ENCODE data around the gene FZD4. TPM values are rescaled to one million over a fixed set of nuclear protein-coding genes. Genes with fewer than 3 reads are reported as not detected.
"Not testable (repeated sequence)": the region's sequence is repeated elsewhere in the genome, so short reads cannot be mapped to it uniquely, and the experiment has no call there.

Gene FZD4
- total RNA-seq, 1 donor from 2014 or later, result 0.05 TPM

- DNase-seq (ENCODE audit: low spot score), result no peak
- Mint-ChIP-seq H3K36me3 (ENCODE audit: low read depth) (peaks cover 8% of the 10 kb centered on the region), H3K4me1 (ENCODE audit: low read depth) (peaks cover 8% of the 10 kb centered on the region), H3K27ac (no peak overlapping the region), H3K4me3 (no peak overlapping the region), H3K27me3 (ENCODE audit: insufficient read depth) (peaks cover 60% of the 10 kb centered on the region), H3K9me3 (no peaks in the 10 kb centered on the region)
- intact Hi-C loops (cut with micrococcal nuclease), result loop anchor here (1.0 to 5.0 kb wide), 2 partner anchors 82 to 127 kb away; partner anchors contain the start of gene TMEM135
Measured at GRCh38 chr11:86955111-86955360, 159 bp downstream of the FZD4 start.

GRCh38 chr11:86954269-86955110 lies 705 bp downstream of the FZD4 start:
- Mint-ChIP-seq H3K27ac (no peak overlapping the region), H3K4me1 (ENCODE audit: low read depth) (peaks cover 8% of the 10 kb centered on the region), H3K9me3 (no peaks in the 10 kb centered on the region), H3K4me3 (peak overlapping the region; percentile 72), H3K36me3 (ENCODE audit: low read depth) (peaks cover 8% of the 10 kb centered on the region), H3K27me3 (ENCODE audit: insufficient read depth) (peaks cover 60% of the 10 kb centered on the region)
- intact Hi-C loops (cut with micrococcal nuclease), result loop anchor here (1.0 to 5.0 kb wide), 2 partner anchors 83 to 128 kb away; partner anchors contain the start of gene TMEM135
- DNase-seq (ENCODE audit: low spot score), result no peak

- no peak for DNase-seq (ENCODE audit: low spot score)
- Mint-ChIP-seq H3K9me3 (no peaks in the 10 kb centered on the region), H3K36me3 (ENCODE audit: low read depth) (peaks cover 8% of the 10 kb centered on the region), H3K4me3 (no peak overlapping the region), H3K27me3 (ENCODE audit: insufficient read depth) (peaks cover 54% of the 10 kb centered on the region), H3K4me1 (ENCODE audit: low read depth) (peaks cover 8% of the 10 kb centered on the region), H3K27ac (no peak overlapping the region)
- intact Hi-C loops (cut with micrococcal nuclease), result no loop called here
Measured at GRCh38 chr11:86952221-86952875, 2.8 kb downstream of the FZD4 start.

GRCh38 chr11:86951706-86952105 lies 3.5 kb downstream of the FZD4 start:
- H3K4me3 Mint-ChIP-seq, result no peak overlapping the region
- peaks cover 48% of the 10 kb centered on the region for H3K27me3 Mint-ChIP-seq (ENCODE audit: insufficient read depth)
- no peak for DNase-seq (ENCODE audit: low spot score)
- peaks cover 8% of the 10 kb centered on the region for H3K36me3 Mint-ChIP-seq (ENCODE audit: low read depth)
- intact Hi-C loops (cut with micrococcal nuclease), result no loop called here
- H3K4me1 Mint-ChIP-seq (ENCODE audit: low read depth), result peaks cover 8% of the 10 kb centered on the region
- H3K27ac Mint-ChIP-seq, result no peak overlapping the region
- H3K9me3 Mint-ChIP-seq, result no peaks in the 10 kb centered on the region

- no peaks in the 10 kb centered on the region for H3K4me1 Mint-ChIP-seq (ENCODE audit: low read depth)
Measured at GRCh38 chr11:86950661-86950995, 4.6 kb downstream of the FZD4 start.

GRCh38 chr11:86949995-86950660 lies 5.1 kb downstream of the FZD4 start:
- H3K36me3 Mint-ChIP-seq (ENCODE audit: low read depth), result peaks cover 1% of the 10 kb centered on the region
- peaks cover 37% of the 10 kb centered on the region for H3K27me3 Mint-ChIP-seq (ENCODE audit: insufficient read depth)
- H3K9me3 Mint-ChIP-seq, result no peaks in the 10 kb centered on the region
- H3K4me3 Mint-ChIP-seq, result no peak overlapping the region
- intact Hi-C loops (cut with micrococcal nuclease), result no loop called here
- H3K4me1 Mint-ChIP-seq (ENCODE audit: low read depth), result no peaks in the 10 kb centered on the region
- H3K27ac Mint-ChIP-seq, result no peak overlapping the region
- DNase-seq (ENCODE audit: low spot score), result no peak

More at GRCh38 chr11:86950661-86950995, 4.6 kb downstream of the FZD4 start:
- H3K27ac Mint-ChIP-seq, result no peak overlapping the region
- H3K4me3 Mint-ChIP-seq, result no peak overlapping the region
- H3K9me3 Mint-ChIP-seq, result no peaks in the 10 kb centered on the region
- H3K36me3 Mint-ChIP-seq (ENCODE audit: low read depth), result peaks cover 3% of the 10 kb centered on the region
- DNase-seq (ENCODE audit: low spot score), result no peak
- H3K27me3 Mint-ChIP-seq (ENCODE audit: insufficient read depth), result peaks cover 39% of the 10 kb centered on the region
- intact Hi-C loops (cut with micrococcal nuclease), result no loop called here

- Mint-ChIP-seq H3K4me1 (ENCODE audit: low read depth) (no peaks in the 10 kb centered on the region), H3K4me3 (no peak overlapping the region), H3K27me3 (ENCODE audit: insufficient read depth) (peaks cover 29% of the 10 kb centered on the region), H3K27ac (no peak overlapping the region), H3K9me3 (no peaks in the 10 kb centered on the region), H3K36me3 (ENCODE audit: low read depth) (no peaks in the 10 kb centered on the region)
- intact Hi-C loops (cut with micrococcal nuclease), result no loop called here
- no peak for DNase-seq (ENCODE audit: low spot score)
Measured at GRCh38 chr11:86948733-86949132, 6.5 kb downstream of the FZD4 start.

GRCh38 chr11:86947541-86947940 lies 7.7 kb downstream of the FZD4 start:
- DNase-seq (ENCODE audit: low spot score), result no peak
- peaks cover 22% of the 10 kb centered on the region for H3K27me3 Mint-ChIP-seq (ENCODE audit: insufficient read depth)
- no peaks in the 10 kb centered on the region for H3K9me3 Mint-ChIP-seq
- H3K36me3 Mint-ChIP-seq (ENCODE audit: low read depth), result no peaks in the 10 kb centered on the region
- H3K4me1 Mint-ChIP-seq (ENCODE audit: low read depth), result no peaks in the 10 kb centered on the region
- H3K27ac Mint-ChIP-seq, result no peak overlapping the region
- intact Hi-C loops (cut with micrococcal nuclease), result no loop called here
- H3K4me3 Mint-ChIP-seq, result no peak overlapping the region

GRCh38 chr11:86943505-86943904 lies 11.7 kb downstream of the FZD4 start:
- H3K27me3 Mint-ChIP-seq (ENCODE audit: insufficient read depth), result peaks cover 11% of the 10 kb centered on the region
- intact Hi-C loops (cut with micrococcal nuclease); H3K27ac Mint-ChIP-seq; H3K9me3 Mint-ChIP-seq; H3K4me3 Mint-ChIP-seq; H3K36me3 Mint-ChIP-seq (ENCODE audit: low read depth); H3K4me1 Mint-ChIP-seq (ENCODE audit: low read depth); DNase-seq (ENCODE audit: low spot score): not testable (repeated sequence)

GRCh38 chr11:86941871-86942599 lies 13.2 kb downstream of the FZD4 start:
- Mint-ChIP-seq H3K9me3 (no peaks in the 10 kb centered on the region), H3K4me3 (no peak overlapping the region), H3K36me3 (ENCODE audit: low read depth) (no peaks in the 10 kb centered on the region), H3K4me1 (ENCODE audit: low read depth) (no peaks in the 10 kb centered on the region), H3K27me3 (ENCODE audit: insufficient read depth) (peaks cover 11% of the 10 kb centered on the region), H3K27ac (no peak overlapping the region)
- intact Hi-C loops (cut with micrococcal nuclease), result no loop called here
- DNase-seq (ENCODE audit: low spot score), result no peak

GRCh38 chr11:86941077-86941870 lies 13.9 kb downstream of the FZD4 start:
- DNase-seq (ENCODE audit: low spot score), result no peak
- intact Hi-C loops (cut with micrococcal nuclease), result no loop called here
- no peak overlapping the region for H3K27ac Mint-ChIP-seq
- H3K9me3 Mint-ChIP-seq, result no peaks in the 10 kb centered on the region
- no peaks in the 10 kb centered on the region for H3K36me3 Mint-ChIP-seq (ENCODE audit: low read depth)
- H3K27me3 Mint-ChIP-seq (ENCODE audit: insufficient read depth), result peaks cover 11% of the 10 kb centered on the region
- no peak overlapping the region for H3K4me3 Mint-ChIP-seq
- H3K4me1 Mint-ChIP-seq (ENCODE audit: low read depth), result no peaks in the 10 kb centered on the region

GRCh38 chr11:86940122-86940777 lies 14.9 kb downstream of the FZD4 start:
- peaks cover 11% of the 10 kb centered on the region for H3K27me3 Mint-ChIP-seq (ENCODE audit: insufficient read depth)
- no peak overlapping the region for H3K4me3 Mint-ChIP-seq
- intact Hi-C loops (cut with micrococcal nuclease), result no loop called here
- H3K4me1 Mint-ChIP-seq (ENCODE audit: low read depth), result no peaks in the 10 kb centered on the region
- no peaks in the 10 kb centered on the region for H3K9me3 Mint-ChIP-seq
- DNase-seq (ENCODE audit: low spot score), result no peak
- H3K36me3 Mint-ChIP-seq (ENCODE audit: low read depth), result no peaks in the 10 kb centered on the region
- no peak overlapping the region for H3K27ac Mint-ChIP-seq

All from activated T-helper 1 cell treated with anti-CD3 and anti-CD28 coated beads, Interleukin-12 subunit alpha, Interleukin-12 subunit beta, Interleukin-2, Interleukin-4 antibody, amounts not matched to agents 30 ng/mL and 10 ng/mL and 1 ng/mL, durations not matched to agents 14 hours and 24 hours and 36 hours (primary cell).